Ishikawa (cell line): ENCODE data around the gene GTF3C1.

Experiments used
- CEBPB ChIP-seq: IDR thresholded peaks from 2 replicates; pipeline ENCODE4 v1.6.1; 2012
- CREB1 ChIP-seq: IDR thresholded peaks from 2 replicates; pipeline ENCODE4 v1.6.1; 2012; ENCODE audit warnings: low read depth
- EGR1 ChIP-seq: IDR thresholded peaks from 2 replicates; pipeline ENCODE4 v1.6.1; 2012
- EP300 ChIP-seq: IDR thresholded peaks from 2 replicates; pipeline ENCODE4 v1.6.1; 2012; ENCODE audit warnings: borderline replicate concordance
- FOXM1 ChIP-seq: IDR thresholded peaks from 2 replicates; pipeline ENCODE4 v1.6.1; 2012; ENCODE audit warnings: low read depth, borderline replicate concordance
- NFIC ChIP-seq: IDR thresholded peaks from 2 replicates; pipeline ENCODE4 v1.6.1; 2012
- RAD21 ChIP-seq: IDR thresholded peaks from 2 replicates; pipeline ENCODE4 v1.6.1; 2012; ENCODE audit warnings: low read depth
- REST ChIP-seq: IDR thresholded peaks from 2 replicates; pipeline ENCODE4 v1.6.1; 2012; ENCODE audit warnings: low read depth, mild to moderate bottlenecking
- TAF1 ChIP-seq: IDR thresholded peaks from 2 replicates; pipeline ENCODE4 v1.6.1; 2012; ENCODE audit warnings: low read depth, mild to moderate bottlenecking
- TCF12 ChIP-seq: IDR thresholded peaks from 2 replicates; pipeline ENCODE4 v1.6.1; 2012; ENCODE audit warnings: low read depth
- TEAD4 ChIP-seq: IDR thresholded peaks from 2 replicates; pipeline ENCODE4 v1.6.1; 2012
- USF1 ChIP-seq: IDR thresholded peaks from 2 replicates; pipeline ENCODE4 v1.6.1; 2012
- YY1 ChIP-seq: IDR thresholded peaks from 2 replicates; pipeline ENCODE4 v1.6.1; 2012; ENCODE audit warnings: low read depth
- ZBTB7A ChIP-seq: IDR thresholded peaks from 2 replicates; pipeline ENCODE4 v1.6.1; 2012; ENCODE audit warnings: low read depth
- TF ChIP-seq, protein P1 (sequence below): IDR thresholded peaks from 2 replicates; pipeline ENCODE4 v1.6.1; 2012

GTF3C1 gene

GRCh38 chr16:27576729-27577128 is 27.0 kb upstream of the GTF3C1 start:
- no peak for TF ChIP-seq USF1
- no peak for TF ChIP-seq CEBPB
- TF ChIP-seq CREB1 = no peak
- no peak for TF ChIP-seq YY1
- TF ChIP-seq, protein P1, sequence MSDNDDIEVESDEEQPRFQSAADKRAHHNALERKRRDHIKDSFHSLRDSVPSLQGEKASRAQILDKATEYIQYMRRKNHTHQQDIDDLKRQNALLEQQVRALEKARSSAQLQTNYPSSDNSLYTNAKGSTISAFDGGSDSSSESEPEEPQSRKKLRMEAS = no peak
- no peak for TF ChIP-seq RAD21
- TF ChIP-seq TEAD4 = no peak
- TF ChIP-seq TAF1 = no peak
- TF ChIP-seq NFIC = no peak
- no peak for TF ChIP-seq FOXM1
- TF ChIP-seq EGR1 = no peak
- TF ChIP-seq ZBTB7A = no peak

DNA sequence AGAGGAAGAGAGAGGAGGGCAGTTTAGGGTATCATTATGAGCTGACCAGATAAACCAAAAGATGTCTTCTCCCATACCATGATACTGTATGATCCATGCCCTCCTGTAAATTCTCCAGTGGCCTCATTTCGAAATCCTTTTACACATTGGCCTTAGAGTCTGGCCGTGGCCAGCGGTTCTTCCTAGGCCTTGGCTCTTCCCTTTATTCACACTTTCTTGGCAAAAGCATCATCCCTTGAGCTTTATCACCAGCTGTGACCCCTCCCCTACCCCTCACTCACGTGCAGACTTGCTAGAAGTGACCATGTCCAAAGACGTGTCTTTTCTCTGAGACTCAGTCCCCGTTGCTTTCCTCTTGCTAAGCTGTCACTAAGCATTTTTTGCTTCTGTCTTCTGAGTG is 23.0 kb upstream of the GTF3C1 start:
- TF ChIP-seq YY1 = no peak
- TF ChIP-seq NFIC = no peak

- no peak for TF ChIP-seq EGR1
- no peak for TF ChIP-seq TAF1
- TF ChIP-seq, protein P1 = no peak
- TF ChIP-seq EP300 = no peak
- TF ChIP-seq YY1 = no peak
- no peak for TF ChIP-seq TEAD4
- TF ChIP-seq USF1 = no peak
- no peak for TF ChIP-seq RAD21
- no peak for TF ChIP-seq NFIC
These were observed 22.0 kb upstream of the GTF3C1 start for GRCh38 chr16:27571433-27572326.

DNA sequence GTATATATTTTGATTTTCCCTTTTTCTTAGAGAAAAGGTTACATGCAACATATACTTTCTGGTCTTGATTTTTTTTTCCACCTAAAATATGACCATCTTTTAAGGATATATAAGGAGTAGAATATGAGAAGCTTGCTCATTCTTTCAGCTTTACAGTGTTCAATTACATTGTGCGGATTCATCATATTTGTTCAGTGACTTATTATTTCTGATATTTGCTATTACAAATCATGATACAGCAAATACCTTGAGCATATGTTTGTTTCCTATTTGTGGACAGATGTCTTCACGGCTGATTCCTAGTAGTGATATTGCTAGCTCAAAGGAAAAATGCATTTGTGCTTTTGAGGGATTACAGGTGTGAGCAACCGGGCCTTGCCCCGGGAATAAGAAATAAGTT is 18.4 kb upstream of the GTF3C1 start:
- no peak for TF ChIP-seq TCF12
- no peak for TF ChIP-seq REST
- TF ChIP-seq ZBTB7A = no peak
- no peak for TF ChIP-seq CEBPB
- no peak for TF ChIP-seq TAF1
- TF ChIP-seq USF1 = no peak
- TF ChIP-seq EP300 = no peak
- no peak for TF ChIP-seq NFIC
- no peak for TF ChIP-seq EGR1
- TF ChIP-seq FOXM1 = no peak
- no peak for TF ChIP-seq RAD21

- no peak for TF ChIP-seq CEBPB
- no peak for TF ChIP-seq CREB1
- TF ChIP-seq FOXM1 = no peak
- no peak for TF ChIP-seq NFIC
- TF ChIP-seq USF1 = no peak
- no peak for TF ChIP-seq ZBTB7A
- TF ChIP-seq EP300 = no peak
- TF ChIP-seq YY1 = no peak
- TF ChIP-seq, protein P1 = no peak
- TF ChIP-seq TAF1 = no peak
- TF ChIP-seq TEAD4 = no peak
- no peak for TF ChIP-seq RAD21
- TF ChIP-seq TCF12 = no peak
- TF ChIP-seq REST = no peak
- no peak for TF ChIP-seq EGR1
These were observed 16.7 kb upstream of the GTF3C1 start for GRCh38 chr16:27566417-27566816.
